Neural cell (in vitro differentiated cells): ENCODE results near the gene SLC38A3. TPM values are rescaled to one million over a fixed set of nuclear protein-coding genes. Genes with fewer than 3 reads are reported as not detected.

Experiments
- H2AFZ ChIP-seq: fragments of 200-600, 300-800 bp; sonication (generic), shearing (Covaris generic); 2 replicates; pipeline ENCODE4 v1.6.0; 2014; ENCODE audit warnings: low read depth, mild to moderate bottlenecking, antibody characterized with exemption, low read length, moderate library complexity
- H3F3A ChIP-seq: fragments of 200-600 bp; shearing (Covaris generic); 2 replicates; pipeline ENCODE4 v1.6.1; 2016; ENCODE audit warnings: mild to moderate bottlenecking, moderate library complexity, mixed read lengths, antibody characterized with exemption, low read length; ENCODE audit not compliant: insufficient read depth, poor library complexity, severe bottlenecking
- H3K27ac ChIP-seq: fragments of 200-600, 300-800 bp; sonication (generic), shearing (Covaris generic); 2 replicates; pipeline ENCODE4 v1.5.1; 2014; ENCODE audit warnings: mild to moderate bottlenecking, low read length, moderate library complexity
- H3K27me3 ChIP-seq: fragments of 300-800, 200-600 bp; sonication (generic), shearing (Covaris generic); 2 replicates; pipeline ENCODE4 v1.6.0; 2014; ENCODE audit warnings: mild to moderate bottlenecking, low read depth, low read length, moderate library complexity; ENCODE audit not compliant: insufficient read depth
- H3K36me3 ChIP-seq: fragments of 300-800, 200-600 bp; sonication (generic), shearing (Covaris generic); 2 replicates; pipeline ENCODE4 v1.5.1; 2014; ENCODE audit warnings: mild to moderate bottlenecking, antibody characterized with exemption, low read length, moderate library complexity; ENCODE audit not compliant: insufficient read depth
- H3K4me2 ChIP-seq: fragments of 300-800, 200-600 bp; sonication (generic), shearing (Covaris generic); 2 replicates; pipeline ENCODE4 v1.6.0; 2014; ENCODE audit warnings: mild to moderate bottlenecking, low read length
- H3K4me3 ChIP-seq: fragments of 300-800, 200-600 bp; sonication (generic), shearing (Covaris generic); 2 replicates; pipeline ENCODE4 v1.5.1; 2014; ENCODE audit warnings: mild to moderate bottlenecking, low read length, moderate library complexity
- H3K79me2 ChIP-seq: fragments of 200-600 bp; shearing (Covaris generic); replicated peaks from 2 replicates; pipeline ENCODE4 v1.6.0; 2014; ENCODE audit warnings: mild to moderate bottlenecking, low read length, moderate library complexity; ENCODE audit not compliant: insufficient read depth
- H3K9ac ChIP-seq: fragments of 300-800, 200-600 bp; sonication (generic), shearing (Covaris generic); 2 replicates; pipeline ENCODE4 v1.6.1; 2016; ENCODE audit warnings: mild to moderate bottlenecking, low read length, mixed read lengths
- H3K9me2 ChIP-seq: fragments of 200-600 bp; shearing (Covaris generic); 2 replicates; pipeline ENCODE4 v1.6.1; 2016; ENCODE audit warnings: mild to moderate bottlenecking, low read length, mixed read lengths; ENCODE audit not compliant: insufficient read depth
- H3K9me3 ChIP-seq: fragments of 200-600, 300-800 bp; sonication (generic), shearing (Covaris generic); 2 replicates; pipeline ENCODE4 v1.6.1; 2016; ENCODE audit warnings: mild to moderate bottlenecking, mixed run types, low read length, moderate library complexity, mixed read lengths
- H4K20me1 ChIP-seq: fragments of 200-600 bp; shearing (Covaris generic); 2 replicates; pipeline ENCODE4 v1.6.1; 2016; ENCODE audit warnings: mild to moderate bottlenecking, mixed run types; ENCODE audit not compliant: insufficient read depth
- CTCF ChIP-seq: fragments of 450-650 bp; IDR thresholded peaks from 2 replicates; pipeline ENCODE4 v1.5.1; 2014; ENCODE audit warnings: antibody characterized with exemption, mild to moderate bottlenecking, moderate library complexity; ENCODE audit not compliant: poor library complexity, severe bottlenecking
- EP300 ChIP-seq: fragments of 450-650 bp; conservative IDR thresholded peaks from 2 replicates; pipeline ENCODE4 v1.6.1; 2014; ENCODE audit warnings: antibody characterized with exemption, mild to moderate bottlenecking, moderate library complexity; ENCODE audit not compliant: poor library complexity, severe bottlenecking
- EZH2 ChIP-seq: fragments of 200-600, 300-800 bp; shearing (Covaris generic), sonication (generic); IDR thresholded peaks from 2 replicates; pipeline ENCODE4 v1.6.1; 2014; ENCODE audit warnings: antibody characterized with exemption, low read length, borderline replicate concordance, mild to moderate bottlenecking; ENCODE audit not compliant: insufficient read depth, poor library complexity, severe bottlenecking
- MXI1 ChIP-seq: fragments of 450-650 bp; conservative IDR thresholded peaks from 2 replicates; pipeline ENCODE4 v1.6.1; 2014; ENCODE audit warnings: antibody characterized with exemption, mild to moderate bottlenecking; ENCODE audit not compliant: poor library complexity, severe bottlenecking
- POLR2AphosphoS5 ChIP-seq: IDR thresholded peaks from 2 replicates; pipeline ENCODE4 v1.6.1; 2012
- RAD21 ChIP-seq: fragments of 450-650 bp; conservative IDR thresholded peaks from 2 replicates; pipeline ENCODE4 v1.6.1; 2014; ENCODE audit warnings: antibody characterized with exemption, mild to moderate bottlenecking, moderate library complexity
- SMC3 ChIP-seq: fragments of 450-650 bp; conservative IDR thresholded peaks from 2 replicates; pipeline ENCODE4 v1.6.1; 2014; ENCODE audit warnings: antibody characterized with exemption, mild to moderate bottlenecking, moderate library complexity; ENCODE audit not compliant: poor library complexity
- TAF1 ChIP-seq: IDR thresholded peaks from 2 replicates; pipeline ENCODE4 v1.6.1; 2012; ENCODE audit warnings: low read depth
- polyA plus RNA-seq: library from polyadenylated mRNA; depleted of rRNA; stranded (reverse); fragments of >200 nt; gene quantifications from 2 replicates; pipeline ENCODE4 v1.2.3, GENCODE V29; 2014
- TF ChIP-seq, protein P1 (sequence below): IDR thresholded peaks from 2 replicates; pipeline ENCODE4 v1.6.1; 2012; ENCODE audit warnings: borderline replicate concordance

The SLC38A3 gene
- polyA plus RNA-seq, 1 donor from 2014 or later: not detected

- H3K9me3 ChIP-seq: no peaks in the 10 kb centered on the region
- H4K20me1 ChIP-seq: no peaks in the 10 kb centered on the region
- H3K27me3 ChIP-seq: peaks cover 16% of the 10 kb centered on the region
- no peaks in the 10 kb centered on the region for H3K36me3 ChIP-seq
- H3K9ac ChIP-seq: no peak overlapping the region
- H3K4me2 ChIP-seq: no peak overlapping the region
- no peaks in the 10 kb centered on the region for H3F3A ChIP-seq
- H3K9me2 ChIP-seq: no peaks in the 10 kb centered on the region
- TF ChIP-seq CTCF: no peak
- TF ChIP-seq RAD21: no peak
- no peak for TF ChIP-seq EP300
- no peak for TF ChIP-seq MXI1
- TF ChIP-seq EZH2: no peak
- TF ChIP-seq, protein P1, sequence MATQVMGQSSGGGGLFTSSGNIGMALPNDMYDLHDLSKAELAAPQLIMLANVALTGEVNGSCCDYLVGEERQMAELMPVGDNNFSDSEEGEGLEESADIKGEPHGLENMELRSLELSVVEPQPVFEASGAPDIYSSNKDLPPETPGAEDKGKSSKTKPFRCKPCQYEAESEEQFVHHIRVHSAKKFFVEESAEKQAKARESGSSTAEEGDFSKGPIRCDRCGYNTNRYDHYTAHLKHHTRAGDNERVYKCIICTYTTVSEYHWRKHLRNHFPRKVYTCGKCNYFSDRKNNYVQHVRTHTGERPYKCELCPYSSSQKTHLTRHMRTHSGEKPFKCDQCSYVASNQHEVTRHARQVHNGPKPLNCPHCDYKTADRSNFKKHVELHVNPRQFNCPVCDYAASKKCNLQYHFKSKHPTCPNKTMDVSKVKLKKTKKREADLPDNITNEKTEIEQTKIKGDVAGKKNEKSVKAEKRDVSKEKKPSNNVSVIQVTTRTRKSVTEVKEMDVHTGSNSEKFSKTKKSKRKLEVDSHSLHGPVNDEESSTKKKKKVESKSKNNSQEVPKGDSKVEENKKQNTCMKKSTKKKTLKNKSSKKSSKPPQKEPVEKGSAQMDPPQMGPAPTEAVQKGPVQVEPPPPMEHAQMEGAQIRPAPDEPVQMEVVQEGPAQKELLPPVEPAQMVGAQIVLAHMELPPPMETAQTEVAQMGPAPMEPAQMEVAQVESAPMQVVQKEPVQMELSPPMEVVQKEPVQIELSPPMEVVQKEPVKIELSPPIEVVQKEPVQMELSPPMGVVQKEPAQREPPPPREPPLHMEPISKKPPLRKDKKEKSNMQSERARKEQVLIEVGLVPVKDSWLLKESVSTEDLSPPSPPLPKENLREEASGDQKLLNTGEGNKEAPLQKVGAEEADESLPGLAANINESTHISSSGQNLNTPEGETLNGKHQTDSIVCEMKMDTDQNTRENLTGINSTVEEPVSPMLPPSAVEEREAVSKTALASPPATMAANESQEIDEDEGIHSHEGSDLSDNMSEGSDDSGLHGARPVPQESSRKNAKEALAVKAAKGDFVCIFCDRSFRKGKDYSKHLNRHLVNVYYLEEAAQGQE: no peak
- no peak for TF ChIP-seq SMC3
- no peaks in the 10 kb centered on the region for H3K79me2 ChIP-seq
- H3K27ac ChIP-seq: no peak overlapping the region
- H3K4me3 ChIP-seq: no peak overlapping the region
- no peak overlapping the region for H2AFZ ChIP-seq
These were observed 3.3 kb upstream of the SLC38A3 start for GRCh38 chr3:50201573-50202315.

GRCh38 chr3:50202353-50203112 is 2.5 kb upstream of the SLC38A3 start:
- H3K9me3 ChIP-seq: no peaks in the 10 kb centered on the region
- TF ChIP-seq POLR2AphosphoS5: no peak
- no peak for TF ChIP-seq EP300
- TF ChIP-seq RAD21: no peak
- TF ChIP-seq, protein P1: no peak
- no peak for TF ChIP-seq TAF1
- no peak for TF ChIP-seq CTCF
- TF ChIP-seq SMC3: no peak
- H3K9me2 ChIP-seq: no peaks in the 10 kb centered on the region
- H2AFZ ChIP-seq: no peak overlapping the region
- no peak overlapping the region for H3K4me3 ChIP-seq
- H3K9ac ChIP-seq: no peak overlapping the region
- H3K27ac ChIP-seq: no peak overlapping the region
- no peak overlapping the region for H3K4me2 ChIP-seq
- H4K20me1 ChIP-seq: no peaks in the 10 kb centered on the region
- no peaks in the 10 kb centered on the region for H3K79me2 ChIP-seq
- peaks cover 20% of the 10 kb centered on the region for H3K27me3 ChIP-seq
- no peaks in the 10 kb centered on the region for H3F3A ChIP-seq
- H3K36me3 ChIP-seq: no peaks in the 10 kb centered on the region
